ENCODE results near the gene COQ8B.

DNA sequence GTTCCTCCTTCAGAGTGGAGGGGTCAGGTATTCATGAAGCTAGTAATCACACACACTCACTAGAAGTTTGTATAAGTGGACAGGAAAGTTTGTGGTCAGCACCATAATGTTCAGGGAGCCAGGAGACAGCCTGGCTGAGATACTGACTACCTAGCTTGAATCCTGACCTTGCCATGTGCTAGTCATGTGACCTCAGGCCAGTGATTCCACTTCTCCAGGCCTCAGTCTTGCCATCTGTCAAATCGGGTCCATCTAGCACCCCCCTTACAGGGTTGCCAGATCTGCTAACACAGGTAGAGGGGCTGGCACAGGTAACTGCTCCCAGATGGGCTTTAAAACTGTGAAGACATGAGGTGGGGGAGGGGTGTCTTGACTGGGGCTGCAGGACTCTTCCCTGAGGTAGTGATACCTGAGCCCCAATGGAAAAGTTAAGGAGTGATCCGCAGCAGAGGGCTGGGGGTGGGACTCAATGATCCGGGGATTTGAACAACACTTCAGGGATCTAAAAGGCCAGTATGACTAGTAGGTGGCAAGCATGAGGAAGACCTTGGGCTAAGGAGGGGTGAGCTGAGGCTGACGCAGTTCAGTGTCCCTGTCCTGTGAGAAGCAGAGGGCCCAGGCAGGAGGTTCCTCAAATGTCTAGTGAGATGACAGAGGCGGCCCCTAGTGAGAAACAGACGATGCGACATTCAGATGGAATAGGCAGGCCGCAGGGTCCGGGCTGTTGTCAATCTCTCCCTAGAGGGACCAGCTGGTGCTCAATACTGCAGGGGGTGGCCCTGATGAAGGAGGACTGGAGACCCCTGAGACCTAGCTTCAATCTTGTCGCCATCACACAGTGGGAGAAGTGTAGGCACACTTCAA is 25.1 kb upstream of the COQ8B start:
- TF ChIP-seq, protein P1, sequence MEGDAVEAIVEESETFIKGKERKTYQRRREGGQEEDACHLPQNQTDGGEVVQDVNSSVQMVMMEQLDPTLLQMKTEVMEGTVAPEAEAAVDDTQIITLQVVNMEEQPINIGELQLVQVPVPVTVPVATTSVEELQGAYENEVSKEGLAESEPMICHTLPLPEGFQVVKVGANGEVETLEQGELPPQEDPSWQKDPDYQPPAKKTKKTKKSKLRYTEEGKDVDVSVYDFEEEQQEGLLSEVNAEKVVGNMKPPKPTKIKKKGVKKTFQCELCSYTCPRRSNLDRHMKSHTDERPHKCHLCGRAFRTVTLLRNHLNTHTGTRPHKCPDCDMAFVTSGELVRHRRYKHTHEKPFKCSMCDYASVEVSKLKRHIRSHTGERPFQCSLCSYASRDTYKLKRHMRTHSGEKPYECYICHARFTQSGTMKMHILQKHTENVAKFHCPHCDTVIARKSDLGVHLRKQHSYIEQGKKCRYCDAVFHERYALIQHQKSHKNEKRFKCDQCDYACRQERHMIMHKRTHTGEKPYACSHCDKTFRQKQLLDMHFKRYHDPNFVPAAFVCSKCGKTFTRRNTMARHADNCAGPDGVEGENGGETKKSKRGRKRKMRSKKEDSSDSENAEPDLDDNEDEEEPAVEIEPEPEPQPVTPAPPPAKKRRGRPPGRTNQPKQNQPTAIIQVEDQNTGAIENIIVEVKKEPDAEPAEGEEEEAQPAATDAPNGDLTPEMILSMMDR (IDR thresholded peaks at IDR 0.05) = no peak
- no peak for TF ChIP-seq EZH2 (IDR thresholded peaks at IDR 0.05)

Measured in neural progenitor cell (in vitro differentiated cells).